ENCODE data around the gene TET1.
"Not testable (repeated sequence)": the region's sequence is repeated elsewhere in the genome, so short reads cannot be mapped to it uniquely, and the experiment has no call there.

DNA sequence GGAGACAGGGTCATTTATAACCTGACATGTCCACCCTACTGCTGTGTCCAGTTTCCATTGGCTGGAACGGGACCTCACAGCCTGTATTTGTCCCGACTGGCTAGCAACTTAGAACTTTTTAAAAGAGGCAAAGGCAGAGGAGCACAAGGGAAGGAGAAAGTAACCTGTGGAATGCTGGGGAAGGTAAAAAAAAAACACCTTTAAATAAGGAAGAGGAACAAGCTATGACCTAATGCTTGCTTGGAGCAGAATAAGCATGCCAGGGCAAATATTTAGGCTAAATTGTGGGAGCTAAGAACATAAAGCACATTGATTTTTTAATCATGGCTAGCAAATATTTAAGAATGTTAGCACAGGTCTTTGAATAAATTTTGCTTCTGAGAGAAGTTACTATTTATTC is 43.9 kb upstream of the TET1 start:
- TF ChIP-seq, protein P1, sequence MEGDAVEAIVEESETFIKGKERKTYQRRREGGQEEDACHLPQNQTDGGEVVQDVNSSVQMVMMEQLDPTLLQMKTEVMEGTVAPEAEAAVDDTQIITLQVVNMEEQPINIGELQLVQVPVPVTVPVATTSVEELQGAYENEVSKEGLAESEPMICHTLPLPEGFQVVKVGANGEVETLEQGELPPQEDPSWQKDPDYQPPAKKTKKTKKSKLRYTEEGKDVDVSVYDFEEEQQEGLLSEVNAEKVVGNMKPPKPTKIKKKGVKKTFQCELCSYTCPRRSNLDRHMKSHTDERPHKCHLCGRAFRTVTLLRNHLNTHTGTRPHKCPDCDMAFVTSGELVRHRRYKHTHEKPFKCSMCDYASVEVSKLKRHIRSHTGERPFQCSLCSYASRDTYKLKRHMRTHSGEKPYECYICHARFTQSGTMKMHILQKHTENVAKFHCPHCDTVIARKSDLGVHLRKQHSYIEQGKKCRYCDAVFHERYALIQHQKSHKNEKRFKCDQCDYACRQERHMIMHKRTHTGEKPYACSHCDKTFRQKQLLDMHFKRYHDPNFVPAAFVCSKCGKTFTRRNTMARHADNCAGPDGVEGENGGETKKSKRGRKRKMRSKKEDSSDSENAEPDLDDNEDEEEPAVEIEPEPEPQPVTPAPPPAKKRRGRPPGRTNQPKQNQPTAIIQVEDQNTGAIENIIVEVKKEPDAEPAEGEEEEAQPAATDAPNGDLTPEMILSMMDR (IDR thresholded peaks at IDR 0.05; ENCODE audit: insufficient read depth, low read length): not testable (repeated sequence)
- not testable (repeated sequence) for TF ChIP-seq POLR2AphosphoS5 (IDR thresholded peaks at IDR 0.05; ENCODE audit: low read depth)
- TF ChIP-seq, protein P2, sequence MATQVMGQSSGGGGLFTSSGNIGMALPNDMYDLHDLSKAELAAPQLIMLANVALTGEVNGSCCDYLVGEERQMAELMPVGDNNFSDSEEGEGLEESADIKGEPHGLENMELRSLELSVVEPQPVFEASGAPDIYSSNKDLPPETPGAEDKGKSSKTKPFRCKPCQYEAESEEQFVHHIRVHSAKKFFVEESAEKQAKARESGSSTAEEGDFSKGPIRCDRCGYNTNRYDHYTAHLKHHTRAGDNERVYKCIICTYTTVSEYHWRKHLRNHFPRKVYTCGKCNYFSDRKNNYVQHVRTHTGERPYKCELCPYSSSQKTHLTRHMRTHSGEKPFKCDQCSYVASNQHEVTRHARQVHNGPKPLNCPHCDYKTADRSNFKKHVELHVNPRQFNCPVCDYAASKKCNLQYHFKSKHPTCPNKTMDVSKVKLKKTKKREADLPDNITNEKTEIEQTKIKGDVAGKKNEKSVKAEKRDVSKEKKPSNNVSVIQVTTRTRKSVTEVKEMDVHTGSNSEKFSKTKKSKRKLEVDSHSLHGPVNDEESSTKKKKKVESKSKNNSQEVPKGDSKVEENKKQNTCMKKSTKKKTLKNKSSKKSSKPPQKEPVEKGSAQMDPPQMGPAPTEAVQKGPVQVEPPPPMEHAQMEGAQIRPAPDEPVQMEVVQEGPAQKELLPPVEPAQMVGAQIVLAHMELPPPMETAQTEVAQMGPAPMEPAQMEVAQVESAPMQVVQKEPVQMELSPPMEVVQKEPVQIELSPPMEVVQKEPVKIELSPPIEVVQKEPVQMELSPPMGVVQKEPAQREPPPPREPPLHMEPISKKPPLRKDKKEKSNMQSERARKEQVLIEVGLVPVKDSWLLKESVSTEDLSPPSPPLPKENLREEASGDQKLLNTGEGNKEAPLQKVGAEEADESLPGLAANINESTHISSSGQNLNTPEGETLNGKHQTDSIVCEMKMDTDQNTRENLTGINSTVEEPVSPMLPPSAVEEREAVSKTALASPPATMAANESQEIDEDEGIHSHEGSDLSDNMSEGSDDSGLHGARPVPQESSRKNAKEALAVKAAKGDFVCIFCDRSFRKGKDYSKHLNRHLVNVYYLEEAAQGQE (IDR thresholded peaks at IDR 0.05; ENCODE audit: insufficient replicate concordance, low read depth): not testable (repeated sequence)

Data from HL-60 (cell line).